SH-SY5Y (cell line): ENCODE measurements around the gene JAG1.

Experiments
- GATA2 ChIP-seq: IDR thresholded peaks from 2 replicates; pipeline ENCODE4 v1.6.1; 2011; ENCODE audit warnings: mild to moderate bottlenecking, low read depth, low read length
- GATA3 ChIP-seq: IDR thresholded peaks from 2 replicates; pipeline ENCODE4 v1.6.1; 2011; ENCODE audit warnings: low read depth, mild to moderate bottlenecking, low read length, moderate library complexity

The JAG1 gene

GRCh38 chr20:10673842-10674683, at the start of gene JAG1:
Gene JAG1, minus strand, starts transcription at chr20:10673999. Its CDS starts 469 bp downstream, at chr20:10673530.
- TF ChIP-seq GATA3, result no peak
- TF ChIP-seq GATA2, result no peak

GRCh38 chr20:10721976-10722375, 48.2 kb upstream of the JAG1 start:
- TF ChIP-seq GATA2 (no peak), GATA3 (no peak)

DNA sequence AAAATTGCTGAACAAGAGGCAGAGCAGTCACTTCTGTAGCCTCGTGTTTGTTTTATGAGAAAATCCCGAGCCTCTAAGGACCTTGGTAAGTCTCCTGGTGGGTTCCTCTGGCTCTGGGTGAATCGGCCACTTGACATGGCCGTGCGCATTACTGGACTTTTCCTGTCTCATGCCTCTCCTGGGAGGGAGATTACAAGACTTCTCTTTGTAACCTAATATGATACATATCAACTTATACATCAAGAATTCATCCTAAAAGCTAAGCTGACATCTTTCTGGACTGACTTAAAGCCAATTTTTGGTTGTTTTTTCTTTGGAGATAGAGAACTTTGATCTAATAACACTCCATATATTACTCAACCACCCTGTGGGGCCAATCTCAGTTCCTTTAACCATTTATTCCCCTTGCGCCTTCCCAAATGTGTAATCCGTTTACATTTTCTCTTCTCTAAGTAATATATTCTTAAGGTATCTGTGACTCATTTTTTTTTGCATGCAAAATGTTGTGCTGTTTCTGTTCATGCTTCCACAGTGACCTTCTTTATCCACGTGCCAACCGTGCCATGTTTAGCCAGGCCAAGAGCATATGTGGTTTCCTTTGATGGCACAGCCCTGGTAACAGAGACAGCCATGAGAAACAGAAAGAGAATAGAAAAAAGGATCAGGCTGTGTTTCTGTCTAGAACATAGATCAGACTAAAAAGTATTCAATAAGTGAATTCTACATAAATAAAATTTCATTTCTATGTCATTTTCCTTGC, 47.5 kb upstream of the JAG1 start:
- TF ChIP-seq GATA3, result no peak
- no peak for TF ChIP-seq GATA2

- TF ChIP-seq GATA2, result no peak
- no peak for TF ChIP-seq GATA3
Observed at GRCh38 chr20:10720565-10720964, 46.8 kb upstream of the JAG1 start.

- TF ChIP-seq GATA3, result no peak
- TF ChIP-seq GATA2, result no peak
Observed at GRCh38 chr20:10719740-10720385, 46.1 kb upstream of the JAG1 start.

GRCh38 chr20:10718661-10719060, 44.9 kb upstream of the JAG1 start:
- TF ChIP-seq GATA2 (no peak), GATA3 (no peak)

DNA sequence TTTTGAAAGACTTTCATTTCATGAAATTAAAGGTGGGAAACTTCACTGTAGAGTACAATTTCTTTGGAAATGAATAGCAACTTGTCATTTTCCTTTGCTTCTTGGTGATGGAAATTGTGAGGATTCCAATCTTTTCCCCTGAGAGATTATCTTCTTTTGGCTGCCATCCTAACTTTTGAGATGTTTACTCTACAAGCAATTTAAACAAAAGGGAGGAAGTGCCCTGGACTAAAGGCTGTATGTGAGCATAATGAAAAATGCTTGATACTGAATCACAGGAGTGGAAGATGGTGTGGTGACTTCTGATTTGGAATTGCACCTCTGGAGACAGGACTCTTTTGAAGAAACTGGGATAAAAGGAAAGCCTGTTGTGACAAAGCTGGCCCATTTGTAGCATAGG, 43.1 kb upstream of the JAG1 start:
- TF ChIP-seq GATA2, result no peak
- no peak for TF ChIP-seq GATA3

GRCh38 chr20:10715035-10715434, 41.2 kb upstream of the JAG1 start:
- TF ChIP-seq GATA2 (no peak), GATA3 (no peak)

DNA sequence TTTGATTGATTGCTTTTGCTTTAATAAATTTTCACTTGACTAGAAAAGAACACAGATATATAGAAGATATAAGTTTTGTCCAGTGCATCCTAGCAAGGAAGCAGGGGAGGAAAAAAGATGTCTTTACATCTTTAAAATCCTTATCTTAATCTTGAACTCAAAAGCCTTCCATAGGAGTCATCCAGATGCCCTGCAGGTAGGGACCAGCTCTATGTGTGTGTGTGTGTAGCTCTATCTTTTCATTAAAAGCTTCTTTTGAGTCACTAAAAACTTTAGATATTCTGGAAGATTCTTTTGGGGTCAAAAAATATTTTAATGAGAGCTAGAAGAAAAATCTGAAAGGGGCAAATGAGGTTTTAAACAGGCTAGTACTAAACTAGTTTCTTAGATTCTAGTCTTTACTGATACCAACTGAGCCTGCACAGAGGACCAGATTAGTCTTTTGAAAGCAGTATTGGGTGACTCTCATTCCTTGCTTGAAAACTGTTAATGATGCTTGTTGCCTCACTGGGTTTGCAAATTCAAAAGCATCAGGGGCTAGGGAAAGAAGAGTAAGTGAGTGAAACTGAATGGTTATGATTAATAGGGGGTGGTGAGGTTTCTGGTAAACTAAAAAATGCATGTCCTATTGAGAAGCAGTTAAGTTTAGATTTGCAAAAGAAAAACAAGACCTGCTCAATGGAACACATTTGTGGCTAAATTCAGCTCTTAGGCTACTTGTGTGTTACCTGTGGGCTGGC, 40.6 kb upstream of the JAG1 start:
- no peak for TF ChIP-seq GATA3

DNA sequence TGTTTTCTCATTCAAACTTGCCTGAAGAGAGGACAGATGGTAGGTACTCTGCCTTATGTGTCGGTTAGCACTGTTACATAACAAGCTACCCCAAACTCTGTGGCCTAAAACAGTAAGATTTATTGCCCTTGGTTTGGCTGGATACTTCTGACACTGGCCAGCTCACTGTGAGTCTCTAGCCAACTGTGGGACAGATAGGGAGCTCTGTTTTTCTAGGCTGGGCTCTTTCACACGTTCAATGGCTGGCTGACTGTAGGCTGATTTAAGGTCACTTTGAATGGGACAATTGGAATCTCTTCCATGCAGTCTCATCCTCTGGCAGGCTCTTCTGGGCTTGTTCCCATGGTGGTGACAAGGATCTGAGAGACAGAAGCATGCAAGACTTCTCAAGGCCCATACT, 39.4 kb upstream of the JAG1 start:
- TF ChIP-seq GATA2 (no peak), GATA3 (no peak)

DNA sequence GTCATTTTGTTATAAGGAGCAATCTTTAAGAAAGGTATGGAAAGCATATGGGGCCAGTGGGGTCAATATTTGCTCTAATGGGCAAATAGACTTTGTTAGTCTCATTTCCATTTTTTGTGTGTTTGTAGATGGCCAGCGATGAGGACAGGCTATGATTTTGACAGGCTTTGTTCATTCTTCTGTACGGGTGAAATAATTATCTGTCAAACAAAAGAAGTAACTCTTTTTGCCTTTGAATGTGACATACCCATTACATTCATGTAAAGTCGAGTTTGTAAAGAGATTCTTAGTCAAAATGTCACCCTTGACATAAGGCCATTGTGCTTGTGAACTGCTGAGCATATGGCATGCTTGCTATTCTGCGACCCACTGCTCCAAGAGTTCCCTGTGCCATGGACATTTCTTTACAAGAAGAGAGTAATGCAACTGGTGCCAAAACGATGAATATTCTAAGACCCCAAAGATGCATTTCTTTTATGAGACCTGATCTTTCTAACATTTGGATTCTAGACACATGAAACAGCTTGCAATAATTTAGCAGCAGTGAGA, 38.2 kb upstream of the JAG1 start:
- TF ChIP-seq GATA3 (no peak), GATA2 (no peak)

GRCh38 chr20:10710991-10711775, 37.4 kb upstream of the JAG1 start:
- TF ChIP-seq GATA3 (no peak), GATA2 (no peak)

DNA sequence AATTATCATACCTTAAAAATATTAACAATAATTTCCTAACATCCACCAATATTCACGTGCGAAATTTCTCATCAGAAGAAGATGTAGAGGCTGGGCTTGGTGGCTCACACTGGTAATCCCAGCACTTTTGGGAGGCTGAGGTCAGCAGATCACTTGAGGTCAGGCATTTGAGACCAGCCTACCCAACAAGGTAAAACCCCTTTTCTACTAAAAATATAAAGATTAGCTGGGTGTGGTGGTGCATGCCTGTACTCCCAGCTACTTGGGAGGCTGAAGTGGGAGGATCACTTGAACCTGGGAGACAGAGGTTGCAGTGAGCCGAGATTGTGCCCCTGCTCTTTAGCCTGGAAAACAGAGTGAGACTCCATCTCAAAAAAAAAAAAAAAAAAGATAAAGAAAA, 36.1 kb upstream of the JAG1 start:
- TF ChIP-seq GATA2 (no peak), GATA3 (no peak)
